Adrenal gland (tissue), 5 donors: ENCODE measurements around the gene PTPRN2.

ENCODE experiments used
- POLR2A ChIP-seq, 2 donors: fragments of 450-650 bp; IDR thresholded peaks; one replicate each; pipeline ENCODE4 v1.6.1; 2017; ENCODE audit warnings: antibody characterized with exemption in 2 of 2, mild to moderate bottlenecking in 2 of 2, moderate library complexity in 1 of 2
- TF ChIP-seq, protein P1 (sequence below), 6 experiments: fragments of 450-650 bp in 4 of 6; fragments of 200-600 bp in 2 of 6; sonication (generic) in 1 of 6; IDR thresholded peaks; 1 replicate in 5 of 6; 2 replicates in 1 of 6; pipeline versions ENCODE4 v1.5.1 to v1.8.0; 2016 to 2021; ENCODE audit warnings: antibody characterized with exemption in 6 of 6, mild to moderate bottlenecking in 2 of 6, moderate library complexity in 1 of 6
- donor health status: DM: no; HTN: no; CAD: no.

DNA sequence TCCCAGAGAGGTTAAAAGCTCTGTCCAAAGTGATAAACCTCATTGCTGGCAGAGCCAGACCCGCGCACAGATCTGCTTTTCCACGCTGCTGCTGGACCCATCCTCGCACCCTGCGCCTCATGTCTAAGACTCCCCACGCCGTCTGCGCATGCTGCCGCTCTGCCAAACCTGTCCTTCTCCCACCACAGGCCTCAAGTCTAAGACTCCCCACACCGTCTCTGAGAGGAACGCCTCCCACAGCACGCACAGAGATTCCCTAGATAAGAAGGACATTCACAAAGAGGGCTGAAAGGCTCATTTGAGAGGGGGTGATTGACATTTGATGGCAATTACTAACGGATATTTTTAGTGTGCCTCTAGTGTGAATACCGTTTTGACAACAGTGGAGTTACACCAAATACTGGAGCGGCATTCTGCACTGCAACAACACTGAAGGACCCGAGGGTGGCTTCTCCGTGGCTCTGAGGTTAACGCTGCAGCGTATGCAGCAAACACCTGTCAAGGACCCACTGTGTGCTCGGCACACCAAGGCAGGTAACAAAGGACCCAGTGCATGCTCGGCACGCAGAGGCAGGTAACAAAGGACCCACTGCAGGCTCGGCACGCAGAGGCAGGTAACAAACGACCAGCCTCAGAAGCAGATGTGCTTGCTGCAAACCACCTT, 1019.4 kb downstream of the PTPRN2 start:
- TF ChIP-seq POLR2A (IDR thresholded peaks at IDR 0.05): no peak
- TF ChIP-seq, protein P1, sequence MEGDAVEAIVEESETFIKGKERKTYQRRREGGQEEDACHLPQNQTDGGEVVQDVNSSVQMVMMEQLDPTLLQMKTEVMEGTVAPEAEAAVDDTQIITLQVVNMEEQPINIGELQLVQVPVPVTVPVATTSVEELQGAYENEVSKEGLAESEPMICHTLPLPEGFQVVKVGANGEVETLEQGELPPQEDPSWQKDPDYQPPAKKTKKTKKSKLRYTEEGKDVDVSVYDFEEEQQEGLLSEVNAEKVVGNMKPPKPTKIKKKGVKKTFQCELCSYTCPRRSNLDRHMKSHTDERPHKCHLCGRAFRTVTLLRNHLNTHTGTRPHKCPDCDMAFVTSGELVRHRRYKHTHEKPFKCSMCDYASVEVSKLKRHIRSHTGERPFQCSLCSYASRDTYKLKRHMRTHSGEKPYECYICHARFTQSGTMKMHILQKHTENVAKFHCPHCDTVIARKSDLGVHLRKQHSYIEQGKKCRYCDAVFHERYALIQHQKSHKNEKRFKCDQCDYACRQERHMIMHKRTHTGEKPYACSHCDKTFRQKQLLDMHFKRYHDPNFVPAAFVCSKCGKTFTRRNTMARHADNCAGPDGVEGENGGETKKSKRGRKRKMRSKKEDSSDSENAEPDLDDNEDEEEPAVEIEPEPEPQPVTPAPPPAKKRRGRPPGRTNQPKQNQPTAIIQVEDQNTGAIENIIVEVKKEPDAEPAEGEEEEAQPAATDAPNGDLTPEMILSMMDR (IDR thresholded peaks at IDR 0.05): no peak
